ENCODE results near the gene VSX1.
A peak's percentile ranks its signal among the peaks of the same experiment; 100 is the strongest.

VSX1 gene

DNA sequence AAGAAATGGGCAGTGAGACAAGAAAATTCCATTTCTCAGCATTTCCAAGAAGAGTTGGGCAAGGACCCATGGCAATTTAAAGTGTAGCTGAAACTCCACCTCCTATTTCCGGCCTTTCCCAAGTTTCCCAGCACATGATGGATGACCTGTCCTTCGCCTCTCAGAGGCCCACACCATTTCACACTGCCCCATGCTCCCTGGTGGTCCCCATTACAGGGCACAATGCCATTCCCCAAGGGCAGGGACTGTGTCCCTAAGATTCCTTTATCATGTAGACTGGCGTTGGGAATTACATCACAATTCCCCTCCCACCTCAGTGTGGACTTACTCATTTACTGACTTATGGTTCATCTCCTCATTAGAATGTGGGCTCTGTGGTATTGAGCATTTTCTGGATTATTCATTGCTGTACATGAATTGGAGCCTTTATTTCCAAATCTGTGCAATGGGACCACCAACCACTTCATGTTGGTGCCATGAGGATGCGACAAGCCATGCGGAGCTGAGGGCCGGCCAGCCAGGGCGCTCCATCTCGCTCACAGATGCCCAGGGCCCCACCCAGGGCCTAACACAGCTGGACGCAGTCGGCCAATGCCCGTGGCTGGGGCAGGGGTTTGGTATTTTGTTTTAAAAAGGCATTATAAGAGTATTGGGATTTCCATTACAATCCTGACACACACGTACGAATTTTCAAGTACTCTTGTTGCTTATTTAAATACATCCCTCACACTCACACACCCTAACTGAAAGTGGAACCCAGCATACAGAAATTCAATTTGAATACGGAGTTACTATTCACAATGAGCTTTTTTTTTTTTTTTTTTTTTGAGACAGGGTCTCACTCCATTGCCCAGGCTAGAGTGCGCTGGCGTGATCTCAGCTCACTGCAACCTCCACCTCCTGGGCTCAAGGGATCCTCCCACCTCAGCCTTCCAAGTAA lies 29.4 kb downstream of the VSX1 start:
- H3K36me3 Mint-ChIP-seq = no peaks in the 10 kb centered on the region
- H3K4me3 Mint-ChIP-seq = no peak overlapping the region
- peaks cover 76% of the 10 kb centered on the region for H3K4me1 Mint-ChIP-seq
- no peaks in the 10 kb centered on the region for H3K27me3 Mint-ChIP-seq
- H3K9me3 Mint-ChIP-seq = no peaks in the 10 kb centered on the region
- no peak overlapping the region for H3K27ac Mint-ChIP-seq

DNA sequence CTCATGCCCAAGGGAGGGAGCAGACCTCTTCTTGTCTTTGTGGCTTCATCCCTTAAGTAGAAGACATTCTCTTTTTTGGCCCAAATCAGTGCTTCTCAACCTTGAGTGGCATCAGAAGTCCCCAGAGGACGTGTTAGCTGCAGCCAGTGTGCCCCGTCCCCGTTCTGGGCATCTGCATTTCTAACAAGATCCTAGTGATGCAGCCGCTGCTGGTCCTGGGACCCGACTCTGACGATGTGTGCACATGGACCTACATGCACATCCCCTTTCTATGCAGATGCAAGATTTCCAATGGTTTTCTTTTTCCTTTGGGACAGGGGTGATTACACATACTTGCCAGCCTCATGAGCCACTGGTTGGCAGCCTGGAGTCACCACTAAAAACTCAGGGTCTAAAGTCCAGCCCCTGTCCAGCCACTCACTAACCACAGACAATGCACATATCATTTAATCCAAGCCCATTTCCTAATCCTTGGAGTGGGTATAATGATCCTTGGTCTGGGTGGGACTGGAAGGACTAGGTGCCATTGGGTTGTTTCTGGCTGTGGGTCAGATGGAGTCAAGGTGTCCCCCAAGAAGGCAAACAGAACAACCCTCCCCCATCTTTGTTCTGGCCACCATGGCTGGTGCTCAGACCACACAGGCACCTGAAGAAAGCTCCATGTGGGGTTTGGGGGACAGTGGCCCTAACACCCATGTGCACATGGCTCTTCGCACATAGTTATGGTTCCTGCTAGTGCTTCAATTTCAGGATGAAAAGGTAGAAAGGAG lies 30.4 kb downstream of the VSX1 start:
- H3K4me3 Mint-ChIP-seq = no peak overlapping the region
- H3K27me3 Mint-ChIP-seq = no peaks in the 10 kb centered on the region
- H3K27ac Mint-ChIP-seq = no peak overlapping the region
- H3K4me1 Mint-ChIP-seq = peaks cover 72% of the 10 kb centered on the region
- H3K36me3 Mint-ChIP-seq = no peaks in the 10 kb centered on the region
- H3K9me3 Mint-ChIP-seq = no peaks in the 10 kb centered on the region

DNA sequence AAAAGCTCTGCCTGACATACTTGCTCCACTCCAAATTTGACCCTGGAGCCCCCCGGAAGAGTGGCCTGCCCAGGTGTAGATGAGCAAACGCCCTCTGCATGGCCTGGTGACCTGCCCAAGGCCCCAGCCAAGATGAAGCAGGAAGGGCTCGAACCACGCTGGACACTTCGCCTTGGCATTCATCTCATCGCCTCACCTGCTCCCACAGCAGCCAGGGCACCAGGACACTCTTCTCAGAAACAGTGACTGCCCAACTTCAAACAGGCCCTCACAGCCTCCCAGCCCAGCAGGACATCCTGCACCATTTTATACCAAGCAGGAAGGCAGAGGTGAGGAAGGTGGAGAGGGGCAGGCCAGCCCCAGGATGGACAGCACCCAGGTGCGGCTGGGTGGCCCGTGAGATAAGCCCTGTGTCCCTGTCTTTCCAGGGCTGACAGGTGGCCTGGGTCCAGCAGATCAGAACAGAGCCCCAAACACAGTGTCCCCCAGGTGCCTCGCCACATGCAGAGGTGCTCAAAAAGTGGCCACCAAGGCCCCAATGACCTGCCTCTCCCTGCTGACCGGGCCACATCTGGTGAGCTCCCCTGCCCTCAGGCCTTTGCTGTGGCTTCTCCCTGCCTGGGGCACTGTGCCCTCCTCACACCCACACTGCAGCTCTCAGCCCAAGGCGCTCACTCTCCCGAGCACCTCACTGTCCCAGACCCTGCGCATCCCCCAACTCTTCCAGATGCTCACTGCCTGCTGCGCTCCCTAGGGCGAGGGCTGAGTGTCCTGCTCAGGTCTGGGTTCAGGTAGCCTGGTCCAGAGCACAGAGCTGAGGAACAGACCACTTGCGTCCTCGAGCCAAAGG lies 31.2 kb downstream of the VSX1 start:
- Mint-ChIP-seq H3K9me3 (no peaks in the 10 kb centered on the region), H3K36me3 (no peaks in the 10 kb centered on the region), H3K4me3 (no peak overlapping the region), H3K27ac (peak overlapping the region; percentile 56), H3K4me1 (peaks cover 63% of the 10 kb centered on the region), H3K27me3 (no peaks in the 10 kb centered on the region)

DNA sequence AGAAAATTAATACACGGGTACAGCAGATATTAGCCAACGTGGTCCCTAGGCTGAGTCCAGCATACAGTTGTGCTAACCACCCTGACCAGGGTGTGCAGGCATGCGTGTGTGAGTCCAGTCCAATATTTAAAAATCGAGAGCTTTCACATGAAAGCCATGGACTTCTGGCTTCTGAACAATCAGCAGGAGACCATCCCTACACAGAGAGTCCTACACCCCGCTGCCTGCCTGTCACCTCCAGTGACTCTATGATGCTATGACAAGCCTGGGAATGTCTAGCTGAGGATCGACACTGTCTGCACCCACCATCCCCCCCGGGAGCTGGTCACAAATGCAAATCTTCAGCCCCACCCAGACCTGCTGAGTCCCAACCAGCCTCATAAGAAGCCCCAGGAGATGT lies 31.9 kb downstream of the VSX1 start:
- Mint-ChIP-seq H3K9me3 (no peaks in the 10 kb centered on the region), H3K4me3 (no peak overlapping the region), H3K4me1 (peaks cover 57% of the 10 kb centered on the region), H3K27ac (no peak overlapping the region), H3K27me3 (no peaks in the 10 kb centered on the region), H3K36me3 (no peaks in the 10 kb centered on the region)

DNA sequence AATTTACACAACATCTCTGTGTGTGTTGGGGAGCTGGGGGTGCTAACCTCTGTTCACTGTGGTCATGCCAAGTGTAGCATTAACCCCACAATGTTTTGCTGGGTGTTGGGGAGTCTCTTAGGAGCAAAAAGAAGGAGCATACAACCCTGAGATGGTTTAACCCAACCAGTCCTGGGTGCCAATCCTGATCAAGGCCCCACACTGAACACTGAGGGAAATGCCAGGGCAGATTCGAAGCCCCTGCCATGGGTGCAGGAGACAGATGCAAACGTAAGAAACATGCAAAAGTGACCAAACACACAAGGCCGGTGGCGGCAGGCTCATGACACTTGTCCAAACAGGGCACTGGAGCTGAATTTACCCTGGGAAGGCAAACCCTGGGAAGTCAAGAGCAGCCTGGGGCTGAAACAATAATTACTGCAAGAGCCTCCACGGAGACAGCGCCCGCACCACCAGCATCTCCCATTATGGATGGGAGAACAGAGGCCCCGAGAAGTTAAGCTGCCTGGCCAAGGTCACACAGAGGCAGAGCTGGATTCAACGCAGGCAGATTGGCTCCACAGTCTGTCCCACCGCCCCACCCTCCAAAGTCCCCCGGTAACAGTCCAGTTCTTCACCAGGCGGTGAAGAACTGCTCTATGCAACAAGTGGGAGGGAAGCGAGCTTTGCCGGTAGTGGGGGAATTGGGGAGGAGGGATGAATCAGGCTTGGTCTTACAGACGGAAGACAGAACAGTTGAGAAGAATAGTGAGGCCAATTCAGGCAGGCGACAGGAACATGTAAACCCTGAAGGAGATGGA lies 32.5 kb downstream of the VSX1 start:
- H3K27me3 Mint-ChIP-seq = no peaks in the 10 kb centered on the region
- peaks cover 51% of the 10 kb centered on the region for H3K4me1 Mint-ChIP-seq
- H3K9me3 Mint-ChIP-seq = no peaks in the 10 kb centered on the region
- H3K27ac Mint-ChIP-seq = peak overlapping the region; percentile 48
- no peak overlapping the region for H3K4me3 Mint-ChIP-seq
- no peaks in the 10 kb centered on the region for H3K36me3 Mint-ChIP-seq

DNA sequence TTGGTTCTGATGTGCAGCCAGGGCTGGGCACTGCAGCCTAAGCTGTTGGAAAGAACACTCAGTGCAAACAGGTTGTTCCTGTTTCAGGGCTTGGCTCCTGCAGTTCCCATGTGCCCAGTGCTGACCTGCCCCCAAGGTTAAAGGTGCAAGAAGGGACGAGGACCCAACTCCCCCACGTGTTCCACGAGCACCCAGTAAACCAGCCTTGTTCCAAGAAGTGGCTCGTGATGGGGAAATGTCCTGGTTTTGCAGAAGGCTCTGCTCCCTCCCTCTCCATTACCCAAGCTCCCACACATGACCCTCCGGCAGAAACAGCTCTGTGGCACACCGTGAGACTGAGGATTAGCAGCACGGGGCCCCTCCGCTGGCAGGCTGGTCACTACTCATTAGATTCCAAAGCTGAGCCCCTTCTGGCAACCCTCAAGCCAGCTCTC lies 33.4 kb downstream of the VSX1 start:
- no peaks in the 10 kb centered on the region for H3K9me3 Mint-ChIP-seq
- H3K4me3 Mint-ChIP-seq = no peak overlapping the region
- H3K36me3 Mint-ChIP-seq = no peaks in the 10 kb centered on the region
- H3K4me1 Mint-ChIP-seq = peaks cover 41% of the 10 kb centered on the region
- no peaks in the 10 kb centered on the region for H3K27me3 Mint-ChIP-seq
- H3K27ac Mint-ChIP-seq = no peak overlapping the region

DNA sequence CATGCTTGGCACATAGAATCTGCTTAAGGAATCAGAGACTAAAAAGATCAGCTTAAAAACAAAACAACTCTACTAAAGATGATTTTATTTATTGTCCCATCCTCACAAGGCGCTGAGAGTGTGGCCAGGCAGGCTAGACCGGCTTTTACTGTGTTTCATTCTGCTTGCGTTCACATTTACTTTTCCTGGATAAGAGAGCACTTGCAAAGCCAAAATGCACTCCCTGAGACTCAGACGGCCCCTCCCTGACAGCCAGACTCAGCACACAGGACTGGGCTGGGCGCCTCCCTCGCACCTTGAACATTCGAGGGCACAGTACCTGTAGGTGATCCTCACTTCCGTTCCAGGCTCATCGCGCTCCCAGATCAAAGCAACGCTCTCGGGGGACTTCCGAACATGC lies 34.2 kb downstream of the VSX1 start:
- H3K27me3 Mint-ChIP-seq = no peaks in the 10 kb centered on the region
- H3K36me3 Mint-ChIP-seq = no peaks in the 10 kb centered on the region
- no peak overlapping the region for H3K27ac Mint-ChIP-seq
- H3K4me3 Mint-ChIP-seq = no peak overlapping the region
- peaks cover 42% of the 10 kb centered on the region for H3K4me1 Mint-ChIP-seq
- no peaks in the 10 kb centered on the region for H3K9me3 Mint-ChIP-seq

DNA sequence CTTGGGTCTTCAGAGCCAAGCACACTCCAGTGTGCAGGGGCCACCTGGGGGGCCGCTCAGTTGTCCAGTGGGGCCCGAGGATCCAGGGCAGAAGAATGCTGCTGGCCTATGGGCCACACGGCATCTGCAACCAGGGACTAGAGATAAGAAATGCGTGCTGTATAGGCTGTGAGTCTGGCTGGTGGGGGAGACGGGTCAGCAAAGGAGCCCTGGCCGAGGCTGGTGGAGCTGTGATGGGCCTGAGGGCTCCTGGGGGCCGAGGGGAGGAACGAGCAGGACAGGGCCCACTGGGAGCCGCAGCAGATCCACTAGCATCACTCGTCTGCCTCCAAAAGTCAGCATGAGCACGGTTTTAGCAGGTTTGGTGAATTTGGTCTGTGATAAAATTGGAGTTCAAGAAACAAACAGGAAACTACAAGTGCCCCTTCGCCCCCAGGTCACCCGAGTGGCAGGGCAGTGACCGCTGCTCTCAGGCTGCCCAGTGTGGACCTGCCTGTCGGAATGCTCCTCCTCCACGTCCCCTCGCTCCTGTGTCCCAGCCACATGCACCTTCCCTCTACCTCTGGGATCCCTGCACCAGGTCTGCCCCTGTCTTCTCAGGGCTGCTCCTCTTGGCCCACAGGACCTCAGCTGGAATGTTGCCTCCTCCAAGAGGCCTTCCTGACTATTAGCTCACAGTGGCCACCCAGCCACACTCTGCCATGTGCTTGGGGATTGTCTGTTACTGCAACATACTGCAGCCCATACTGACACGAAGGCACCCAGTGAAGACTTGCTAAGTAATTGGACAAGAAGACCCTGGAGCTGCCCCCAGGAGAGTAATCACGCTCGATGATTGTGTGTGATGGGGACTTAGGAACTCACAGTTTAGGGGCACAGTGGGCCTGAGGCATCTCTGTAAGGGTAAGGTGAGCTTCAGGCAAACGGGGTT lies 34.9 kb downstream of the VSX1 start:
- Mint-ChIP-seq H3K9me3 (no peaks in the 10 kb centered on the region), H3K4me1 (peaks cover 42% of the 10 kb centered on the region), H3K27ac (peak overlapping the region; percentile 12), H3K4me3 (no peak overlapping the region), H3K27me3 (no peaks in the 10 kb centered on the region), H3K36me3 (no peaks in the 10 kb centered on the region)

DNA sequence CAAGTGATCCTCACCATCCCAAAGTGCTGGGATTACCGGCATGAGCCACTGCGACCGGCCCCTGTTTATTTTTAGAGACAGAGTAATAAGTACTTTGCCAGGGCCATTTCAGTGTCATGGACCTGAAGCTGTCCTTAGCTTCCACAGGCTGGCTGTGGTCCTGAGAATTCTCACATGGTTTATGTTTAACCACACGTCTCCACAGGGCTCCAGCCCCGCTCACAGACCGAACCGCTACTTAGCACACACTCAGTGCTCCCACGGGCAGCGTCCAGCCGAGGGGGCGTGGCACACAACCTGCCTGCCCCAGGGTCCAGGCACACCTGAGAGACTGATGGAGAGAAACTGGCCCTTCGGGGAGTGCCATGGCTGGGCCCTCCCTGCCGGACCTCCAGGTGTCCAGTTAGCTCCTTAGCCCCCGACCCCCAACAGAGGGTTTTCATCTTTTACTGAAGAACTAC lies 35.7 kb downstream of the VSX1 start:
- no peaks in the 10 kb centered on the region for H3K36me3 Mint-ChIP-seq
- no peak overlapping the region for H3K27ac Mint-ChIP-seq

DNA sequence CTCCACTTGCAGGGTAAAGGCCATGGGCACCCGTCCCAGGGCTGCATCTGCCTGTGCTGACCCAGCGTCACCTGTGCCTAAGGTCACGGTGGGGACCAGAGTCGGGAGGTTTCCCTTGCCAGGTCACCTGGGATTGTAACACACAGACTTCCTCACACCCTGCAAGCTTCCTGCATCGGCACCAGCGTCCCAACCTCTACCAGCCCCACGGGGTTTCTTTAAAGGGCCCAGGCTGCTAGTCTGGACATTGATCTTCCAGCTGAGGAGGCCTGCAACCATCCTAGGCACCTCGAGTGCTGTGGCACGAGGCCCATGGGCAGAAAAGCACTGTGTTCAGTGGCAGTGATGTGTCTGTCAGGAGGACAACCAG lies 36.6 kb downstream of the VSX1 start:
- no peaks in the 10 kb centered on the region for H3K9me3 Mint-ChIP-seq
- no peak overlapping the region for H3K4me3 Mint-ChIP-seq
- H3K27me3 Mint-ChIP-seq = no peaks in the 10 kb centered on the region
- H3K27ac Mint-ChIP-seq = no peak overlapping the region
- H3K4me1 Mint-ChIP-seq = peaks cover 44% of the 10 kb centered on the region
- no peaks in the 10 kb centered on the region for H3K36me3 Mint-ChIP-seq

More for the DNA sequence above, 35.7 kb downstream of the VSX1 start:
- Mint-ChIP-seq H3K4me3 (no peak overlapping the region), H3K9me3 (no peaks in the 10 kb centered on the region), H3K4me1 (peaks cover 42% of the 10 kb centered on the region), H3K27me3 (no peaks in the 10 kb centered on the region)

DNA sequence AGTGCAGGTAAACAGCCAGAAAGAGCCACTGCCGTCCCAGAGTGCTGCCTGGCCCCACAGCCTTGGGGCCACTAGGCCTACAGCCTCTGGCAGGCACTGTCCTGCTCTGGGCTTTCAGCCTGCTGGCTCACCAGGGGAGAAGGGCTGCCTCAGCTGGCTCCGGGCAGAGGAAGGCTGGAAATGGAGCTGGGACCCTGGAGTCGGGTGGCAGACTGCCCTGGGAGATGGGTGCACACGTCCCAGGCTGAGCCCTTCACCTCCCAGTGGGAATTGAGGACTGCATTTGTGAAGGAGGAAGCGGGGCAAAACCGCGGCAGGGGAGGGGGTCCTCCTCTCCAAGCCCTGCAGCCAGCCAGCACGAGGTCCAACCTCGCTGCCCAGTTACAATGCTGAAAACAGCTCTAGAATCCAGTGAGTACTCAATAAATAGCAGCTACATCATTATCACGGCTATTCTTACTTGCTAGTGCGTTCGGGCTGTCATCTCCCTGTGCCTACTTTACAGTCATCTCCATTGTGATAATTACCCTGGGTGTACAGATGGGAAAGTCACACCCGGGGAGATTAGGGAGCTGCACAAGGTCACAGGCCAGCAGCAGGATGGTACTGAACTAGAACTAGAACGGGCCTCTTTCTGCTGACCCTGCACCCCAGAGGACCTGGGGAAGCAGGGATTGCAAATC lies 37.1 kb downstream of the VSX1 start:
- Mint-ChIP-seq H3K9me3 (no peaks in the 10 kb centered on the region), H3K4me3 (no peak overlapping the region), H3K4me1 (peaks cover 44% of the 10 kb centered on the region)

DNA sequence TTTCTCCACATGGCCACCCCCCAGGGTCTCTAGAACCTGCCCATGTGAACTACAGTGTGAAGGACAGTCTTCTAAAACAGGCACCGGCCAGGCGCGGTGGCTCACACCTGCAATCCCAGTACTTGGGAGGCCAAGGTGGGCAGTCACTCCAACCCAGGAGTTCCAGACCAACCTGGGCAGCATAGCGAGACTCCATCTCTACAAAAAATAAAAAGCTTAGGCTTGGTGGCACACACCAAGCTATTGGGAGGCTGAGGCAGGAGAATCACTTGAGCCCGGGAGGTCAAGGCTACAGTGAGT lies 37.7 kb downstream of the VSX1 start:
- H3K36me3 Mint-ChIP-seq = no peaks in the 10 kb centered on the region
- peaks cover 40% of the 10 kb centered on the region for H3K4me1 Mint-ChIP-seq
- H3K27ac Mint-ChIP-seq = peak overlapping the region; percentile 74
- H3K4me3 Mint-ChIP-seq = no peak overlapping the region
- H3K9me3 Mint-ChIP-seq = no peaks in the 10 kb centered on the region
- H3K27me3 Mint-ChIP-seq = no peaks in the 10 kb centered on the region

More for the DNA sequence above, 37.1 kb downstream of the VSX1 start:
- Mint-ChIP-seq H3K36me3 (no peaks in the 10 kb centered on the region), H3K27ac (no peak overlapping the region), H3K27me3 (no peaks in the 10 kb centered on the region)

DNA sequence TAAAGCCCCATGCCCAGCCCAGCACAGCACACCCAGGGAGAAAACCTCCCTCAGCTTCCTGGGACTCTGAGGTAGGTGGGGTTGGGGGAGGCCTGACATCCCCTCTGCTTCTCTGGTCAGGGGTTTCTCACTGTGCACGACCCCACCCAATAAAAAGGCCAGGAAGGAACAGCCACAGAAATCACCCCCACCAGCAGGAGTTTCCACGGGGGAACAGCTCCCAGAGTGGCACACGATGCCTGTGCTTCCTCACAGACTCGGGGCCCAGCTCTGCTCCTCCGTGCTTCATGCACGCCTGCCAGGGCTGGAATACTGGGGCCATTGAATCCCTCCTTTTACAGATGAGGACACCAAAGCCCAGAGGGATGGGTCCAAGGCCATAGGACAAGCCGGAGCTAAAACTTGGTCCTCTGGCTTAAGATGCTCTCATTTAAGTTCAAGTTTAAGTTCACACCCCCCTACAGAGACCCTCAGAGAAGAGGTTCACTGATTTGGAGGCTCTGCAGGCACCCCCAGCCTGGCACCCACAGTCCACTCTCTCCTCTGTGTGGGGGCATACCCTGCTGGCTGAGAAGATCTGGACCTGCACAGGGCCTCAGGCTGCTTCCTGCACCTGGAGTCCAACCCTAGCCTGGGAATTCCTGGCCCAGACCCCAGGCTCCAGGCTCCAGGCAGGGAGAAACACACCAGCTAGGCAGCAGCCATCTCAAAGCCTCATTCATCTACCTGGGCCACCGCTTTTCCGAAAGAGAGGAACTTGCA lies 38.3 kb downstream of the VSX1 start:
- Mint-ChIP-seq H3K9me3 (no peaks in the 10 kb centered on the region), H3K36me3 (no peaks in the 10 kb centered on the region), H3K4me3 (no peak overlapping the region), H3K4me1 (peaks cover 39% of the 10 kb centered on the region), H3K27ac (peak overlapping the region; percentile 96), H3K27me3 (no peaks in the 10 kb centered on the region)
